Measurements from ENCODE around the gene RAI1. TPM values are rescaled to one million over a fixed set of nuclear protein-coding genes. Genes with fewer than 3 reads are reported as not detected.

The RAI1 gene
- total and polyA plus RNA-seq, 2 of the 8 experiments (the other 6 are each of a cell fraction or from before 2014, with no cell fraction given) = 0.39 to 1.2 TPM

- Histone ChIP-seq H3K79me1 (ENCODE audit: low read depth, low read length) (0 out of 2 replicates have a peak, but pooled peaks cover 6% of the 10 kb centered on the region), H3K36me3 (ENCODE audit: control insufficient read depth in 2 of 4, insufficient read depth in 4 of 4, low read length in 3 of 4) (peaks cover 18 to 47% (median 34%) of the 10 kb centered on the region in 4 experiments; a peak in 7 of 8 replicates), H2BK20ac (ENCODE audit: low read length) (no peak overlapping the region), H2AK5ac (ENCODE audit: low read depth, low read length) (no peak overlapping the region), H2BK12ac (ENCODE audit: low read depth, low read length) (no peak overlapping the region), H3K18ac (ENCODE audit: extremely low read depth, low read length) (no peak overlapping the region), H3K9me3 (ENCODE audit: insufficient read depth in 2 of 2, low read depth in 1 of 2, low read length in 1 of 2) (no peaks in the 10 kb centered on the region), H2BK5ac (ENCODE audit: low read depth, low read length) (no peak overlapping the region), H3K4me3 (ENCODE audit: extremely low read depth in 1 of 4, insufficient read depth in 2 of 4, low read depth in 3 of 4, low read length in 4 of 4) (no peak overlapping the region), H2AFZ (ENCODE audit: low read length) (no peak overlapping the region), H4K91ac (replicated peaks; ENCODE audit: insufficient read length, low read length) (no peak overlapping the region), H3K56ac (replicated peaks; ENCODE audit: insufficient read length, low read depth, low read length) (no peak overlapping the region), H3K23ac (ENCODE audit: insufficient read length) (no peak overlapping the region), H3K4ac (replicated peaks; ENCODE audit: insufficient read length, low read depth, low read length) (no peak overlapping the region), H3K9ac (replicated peaks in 1 of 4; ENCODE audit: extremely low read depth in 1 of 4, low read depth in 3 of 4, low read length in 3 of 4) (no peak overlapping the region), H3K79me2 (ENCODE audit: control insufficient read depth in 1 of 2, insufficient read depth in 2 of 2, low read length in 2 of 2) (no peaks in the 10 kb centered on the region), H4K5ac (ENCODE audit: insufficient read length, low read depth, low read length) (no peak overlapping the region), H2BK15ac (ENCODE audit: low read length) (no peak overlapping the region), H3K4me2 (ENCODE audit: insufficient read depth in 1 of 2, low read depth in 2 of 2, low read length in 2 of 2) (no peak overlapping the region), H3K14ac (ENCODE audit: insufficient read length) (no peak overlapping the region), H3K4me1 (replicated peaks in 1 of 4; ENCODE audit: control insufficient read depth in 3 of 4, insufficient read depth in 4 of 4, low read length in 3 of 4) (peaks cover 0 to 20% (median 13%) of the 10 kb centered on the region in 4 experiments; a peak in 6 of 7 replicates), H4K20me1 (replicated peaks in 1 of 2; ENCODE audit: control insufficient read depth in 1 of 2, insufficient read depth in 2 of 2, low read length in 2 of 2) (peaks cover 7 to 22% of the 10 kb centered on the region in 2 experiments), H3K27ac (ENCODE audit: low read depth, low read length) (no peak overlapping the region), H4K8ac (ENCODE audit: extremely low read depth, insufficient read depth, low read length) (no peak overlapping the region; the same call in 1 of the 2 replicates), H2BK120ac (replicated peaks; ENCODE audit: low read depth, low read length) (no peak overlapping the region), H3K23me2 (ENCODE audit: low read depth, low read length) (peaks cover 10% of the 10 kb centered on the region; the same call in 1 of the 2 replicates), H3K27me3 (replicated peaks in 1 of 4; ENCODE audit: control insufficient read depth in 3 of 4, extremely low read depth in 1 of 4, insufficient read depth in 3 of 4, low read length in 3 of 4) (peaks cover 3 to 18% (median 13%) of the 10 kb centered on the region in 4 experiments)
- CTCF ChIA-PET (ENCODE audit: partially characterized antibody) = interaction anchor here (0.5 to 18.1 kb wide), 16 partner anchors 9 to 1240 kb away, joined by 3 to 375 read pairs (median 21); partner anchors contain the start of gene SREBF1
- FAIRE-seq (no peak), DNase-seq (ENCODE audit: low read depth in 1 of 2, low spot score in 2 of 2) (no peak)
- WGBS, 2 experiments (ENCODE audit: extremely low coverage in 1 of 2, insufficient coverage in 1 of 2, insufficient read length in 1 of 2, insufficient replicate concordance in 2 of 2, low coverage in 1 of 2, low lambda C conversion rate in 2 of 2, missing lambda C conversion rate in 1 of 2) = 90% methylated on average over 7 of the region's 16 CpGs; no CpG with 5 or more reads in 1 of the 2 experiments
- POLR2A ChIA-PET (ENCODE audit: partially characterized antibody) = interaction anchor here (1.6 to 24.7 kb wide), 3 partner anchors 17 to 46 kb away, joined by 5 to 532 read pairs (median 8); partner anchors contain the start of gene SREBF1
- TF ChIP-seq CTBP2 (IDR thresholded peaks at IDR 0.05; ENCODE audit: borderline replicate concordance, insufficient read depth, insufficient read length, low read length) (no peak), SUZ12 (IDR thresholded peaks at IDR 0.05; ENCODE audit: low read length) (no peak), GTF2F1 (IDR thresholded peaks at IDR 0.05; ENCODE audit: borderline replicate concordance, low read depth, low read length) (no peak), JUN (IDR thresholded peaks at IDR 0.05; ENCODE audit: low read depth, low read length) (no peak), RAD21 (IDR thresholded peaks at IDR 0.05 in 1 of 2, conservative IDR thresholded peaks at IDR 0.05 in 1 of 2; ENCODE audit: low read depth in 2 of 2, low read length in 2 of 2) (no peak), EGR1 (IDR thresholded peaks at IDR 0.05; ENCODE audit: borderline replicate concordance, low read depth, low read length) (no peak), SIRT6 (IDR thresholded peaks at IDR 0.05; ENCODE audit: low read length) (no peak), SP4 (IDR thresholded peaks at IDR 0.05; ENCODE audit: low read length) (no peak), RFX5 (IDR thresholded peaks at IDR 0.05; ENCODE audit: borderline replicate concordance, low read depth, low read length) (no peak), TBP (IDR thresholded peaks at IDR 0.05; ENCODE audit: low read depth, low read length) (no peak), SRF (IDR thresholded peaks at IDR 0.05; ENCODE audit: low read depth, low read length) (no peak), HDAC6 (IDR thresholded peaks at IDR 0.05; ENCODE audit: low read depth, low read length) (no peak), EZH2 (IDR thresholded peaks at IDR 0.05; ENCODE audit: low read depth, low read length, severe bottlenecking) (no peak), SP2 (IDR thresholded peaks at IDR 0.05; ENCODE audit: low read length) (no peak), TAF1 (IDR thresholded peaks at IDR 0.05; ENCODE audit: low read depth, low read length) (no peak)
Measured at GRCh38 chr17:17813725-17814095, 132.5 kb downstream of the RAI1 start.

Data from H1 (cell line).